ENCODE results near the gene SBF2. TPM values are rescaled to one million over a fixed set of nuclear protein-coding genes. Genes with fewer than 3 reads are reported as not detected.
"Not testable (repeated sequence)": the region's sequence is repeated elsewhere in the genome, so short reads cannot be mapped to it uniquely, and the experiment has no call there.

The SBF2 gene
- total RNA-seq, 2 experiments from 2014 or later, result 6.6 to 6.9 TPM

- CTCF ChIA-PET, result no interaction called here
- POLR2A ChIA-PET, result no interaction called here
Observed at GRCh38 chr11:10097615-10098014, 196.4 kb downstream of the SBF2 start.

- CTCF ChIA-PET, result no interaction called here
- POLR2A ChIA-PET, result no interaction called here
Observed at GRCh38 chr11:10096987-10097386, 197.0 kb downstream of the SBF2 start.

GRCh38 chr11:10095412-10096208 is 198.4 kb downstream of the SBF2 start:
- ChIA-PET POLR2A (no interaction called here), CTCF (interaction anchor here (1.4 kb wide), 1 partner anchor 14 kb away, joined by 3 read pairs; no protein-coding TSS in a partner anchor)

- CTCF ChIA-PET, result no interaction called here
Observed at GRCh38 chr11:10092426-10092825, 201.6 kb downstream of the SBF2 start.

GRCh38 chr11:10091314-10092045 is 202.5 kb downstream of the SBF2 start:
- ChIA-PET CTCF (no interaction called here), POLR2A (no interaction called here)

More at GRCh38 chr11:10092426-10092825, 201.6 kb downstream of the SBF2 start:
- POLR2A ChIA-PET, result no interaction called here

- POLR2A ChIA-PET, CTCF ChIA-PET: not testable (repeated sequence)
Observed at GRCh38 chr11:10087923-10088225, 206.1 kb downstream of the SBF2 start.

GRCh38 chr11:10087186-10087922 is 206.7 kb downstream of the SBF2 start:
- POLR2A ChIA-PET, result no interaction called here
- CTCF ChIA-PET, result no interaction called here

GRCh38 chr11:10080138-10080537 is 213.9 kb downstream of the SBF2 start:
- POLR2A ChIA-PET, result no interaction called here
- CTCF ChIA-PET, result no interaction called here

- ChIA-PET POLR2A (no interaction called here), CTCF (interaction anchor here (0.7 to 2.1 kb wide), 2 partner anchors 28 to 231 kb away, joined by 3 to 7 read pairs; no protein-coding TSS in a partner anchor)
Observed at GRCh38 chr11:10076458-10077141, 217.4 kb downstream of the SBF2 start.

- CTCF ChIA-PET, result interaction anchor here (2.1 kb wide), 1 partner anchor 232 kb away, joined by 7 read pairs; no protein-coding TSS in a partner anchor
- POLR2A ChIA-PET, result no interaction called here
Observed at GRCh38 chr11:10075141-10075540, 218.9 kb downstream of the SBF2 start.

- CTCF ChIA-PET, result no interaction called here
- POLR2A ChIA-PET, result no interaction called here
Observed at GRCh38 chr11:10072841-10073240, 221.2 kb downstream of the SBF2 start.

- POLR2A ChIA-PET, result no interaction called here
- CTCF ChIA-PET, result no interaction called here
Observed at GRCh38 chr11:10072142-10072541, 221.9 kb downstream of the SBF2 start.

- CTCF ChIA-PET, result no interaction called here
- POLR2A ChIA-PET, result no interaction called here
Observed at GRCh38 chr11:10067629-10068300, 226.3 kb downstream of the SBF2 start.

- POLR2A ChIA-PET, result no interaction called here
- CTCF ChIA-PET, result no interaction called here
Observed at GRCh38 chr11:10066441-10066840, 227.6 kb downstream of the SBF2 start.

- ChIA-PET POLR2A (no interaction called here), CTCF (no interaction called here)
Observed at GRCh38 chr11:10064828-10065227, 229.2 kb downstream of the SBF2 start.

GRCh38 chr11:10058356-10058755 is 235.7 kb downstream of the SBF2 start:
- POLR2A ChIA-PET, result no interaction called here
- CTCF ChIA-PET, result no interaction called here

- CTCF ChIA-PET, result no interaction called here
- POLR2A ChIA-PET, result no interaction called here
Observed at GRCh38 chr11:10051868-10052586, 242.0 kb downstream of the SBF2 start.

GRCh38 chr11:10050561-10050960 is 243.5 kb downstream of the SBF2 start:
- CTCF ChIA-PET, result no interaction called here

GRCh38 chr11:10049756-10050155 is 244.3 kb downstream of the SBF2 start:
- ChIA-PET CTCF (no interaction called here), POLR2A (no interaction called here)

More at GRCh38 chr11:10050561-10050960, 243.5 kb downstream of the SBF2 start:
- POLR2A ChIA-PET, result no interaction called here

All from activated CD8-positive, alpha-beta memory T cell treated with anti-CD3 and anti-CD28 coated beads for 36 hours (primary cell).